Progenitor cell of endocrine pancreas (in vitro differentiated cells): Measurements from ENCODE around the gene GPR83. TPM values are rescaled to one million over a fixed set of nuclear protein-coding genes. Genes with fewer than 3 reads are reported as not detected.

ENCODE experiments used
- DNase-seq: peaks from one replicate; pipeline ENCODE4 v3.0.0; 2021; ENCODE audit warnings: low spot score; ENCODE audit not compliant: unreplicated experiment
- H3K27ac Mint-ChIP-seq: 2 replicates; pipeline ENCODE4 v1.8.0; 2021; ENCODE audit warnings: mild to moderate bottlenecking, moderate library complexity, mixed read lengths
- H3K27me3 Mint-ChIP-seq: 2 replicates; pipeline ENCODE4 v1.8.0; 2021; ENCODE audit warnings: mixed read lengths
- H3K36me3 Mint-ChIP-seq: 2 replicates; pipeline ENCODE4 v1.8.0; 2022; ENCODE audit warnings: mixed read lengths; ENCODE audit not compliant: insufficient read depth
- H3K4me1 Mint-ChIP-seq: 2 replicates; pipeline ENCODE4 v1.8.0; 2021; ENCODE audit warnings: low read depth, mixed read lengths
- H3K4me3 Mint-ChIP-seq: 2 replicates; pipeline ENCODE4 v1.8.0; 2021; ENCODE audit warnings: low read depth, mild to moderate bottlenecking, moderate library complexity, mixed read lengths
- H3K9me3 Mint-ChIP-seq: 2 replicates; pipeline ENCODE4 v1.8.0; 2021; ENCODE audit warnings: low read depth, mixed read lengths
- CTCF ChIP-seq: fragments of 200-600 bp; sonication (generic); IDR thresholded peaks from one replicate; pipeline ENCODE4 v1.5.0; 2021; ENCODE audit warnings: antibody characterized with exemption, mild to moderate bottlenecking; ENCODE audit not compliant: unreplicated experiment
- long read RNA-seq: library from polyadenylated mRNA; unstranded; transcript quantifications from one replicate; pipeline ENCODE4 v2.0.0, GENCODE V29; 2020
- total RNA-seq: library from RNA; stranded (reverse); gene quantifications from 2 replicates; pipeline ENCODE4 v1.2.1, GENCODE V29; 2021

The GPR83 gene
- 0.31 and 0.62 TPM in 2 replicates for total RNA-seq
- long read RNA-seq = 0 reads

DNA sequence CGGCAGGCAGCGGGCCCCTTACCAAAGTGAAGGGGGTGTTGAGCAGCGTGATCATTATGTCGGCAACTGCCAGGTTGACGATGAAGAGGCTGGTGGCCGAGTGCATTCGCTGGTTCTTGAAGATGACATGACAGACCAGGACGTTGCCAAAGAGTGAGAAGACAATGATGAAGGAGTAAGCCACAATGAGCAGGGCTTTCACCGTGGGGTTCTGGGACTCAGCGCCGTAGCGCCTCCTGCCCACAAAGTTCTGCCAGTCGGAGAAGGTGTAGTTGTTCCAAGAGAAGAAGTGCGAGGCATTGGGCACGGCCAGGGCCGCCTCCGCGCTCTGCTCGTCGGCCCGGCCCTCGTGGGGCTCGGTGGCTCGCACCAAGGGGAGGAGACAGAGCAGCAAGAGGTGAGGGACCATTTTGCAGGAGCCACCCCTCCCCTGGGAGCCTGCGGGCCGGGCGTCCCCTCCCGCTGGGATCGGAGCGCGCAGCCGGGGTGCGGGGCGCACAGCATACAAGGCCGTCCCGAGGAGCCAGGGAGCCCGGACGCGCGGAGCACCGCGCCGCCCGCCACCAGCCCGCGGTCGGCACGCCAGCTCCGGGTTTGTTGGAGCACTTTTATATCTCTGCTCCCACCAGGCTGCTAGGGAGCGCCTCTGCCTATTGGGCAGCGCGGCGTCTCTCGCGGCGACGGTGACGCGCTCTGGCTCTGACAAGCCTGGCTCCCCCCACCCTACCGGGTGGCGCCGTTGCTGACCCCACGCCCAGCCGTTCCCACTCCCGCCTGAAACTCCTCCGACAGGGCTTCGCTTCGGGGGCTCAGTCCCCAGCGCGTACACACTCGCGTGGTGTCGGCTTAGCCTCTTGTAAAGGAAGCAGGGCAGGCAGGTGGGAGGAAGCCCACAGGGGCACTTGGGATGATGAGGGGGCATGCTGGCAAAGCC is at the start of gene GPR83:
Gene GPR83 (minus strand): TSS at position 581 of the 934 bp plus-strand sequence. CDS start 172 bp downstream, at position 409.
- TF ChIP-seq CTCF = no peak
- H3K27ac Mint-ChIP-seq = no peak within 1 kb of the TSS
- H3K36me3 Mint-ChIP-seq = no peaks in the 10 kb centered on the region
- H3K9me3 Mint-ChIP-seq = no peaks in the 10 kb centered on the region
- H3K27me3 Mint-ChIP-seq = peaks cover 55% of the 10 kb centered on the region
- H3K4me1 Mint-ChIP-seq = peaks cover 13% of the 10 kb centered on the region
- peak; percentile 17 for DNase-seq
- H3K4me3 Mint-ChIP-seq = peak within 1 kb of the TSS; percentile 68

DNA sequence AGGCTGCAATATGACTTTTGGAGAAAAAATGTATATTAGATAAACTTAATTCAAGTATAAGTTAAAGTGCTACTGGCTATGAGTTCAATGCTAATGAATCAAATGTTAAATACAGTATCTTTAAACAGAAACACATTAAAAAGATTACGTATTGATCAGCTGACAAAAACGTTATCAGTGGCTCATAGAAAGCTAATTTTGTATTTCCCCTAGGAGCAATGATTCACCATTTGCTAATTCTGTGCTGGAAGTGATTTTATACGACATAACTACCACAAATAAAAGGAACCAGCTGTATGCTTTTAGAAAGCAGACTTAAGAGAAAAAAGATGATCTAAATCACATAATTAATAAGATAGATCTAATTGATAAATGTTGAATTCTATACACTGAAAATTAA is 48.8 kb upstream of the GPR83 start:
- H3K36me3 Mint-ChIP-seq = peaks cover 13% of the 10 kb centered on the region
- H3K4me3 Mint-ChIP-seq = no peak overlapping the region
- peaks cover 9% of the 10 kb centered on the region for H3K4me1 Mint-ChIP-seq
- TF ChIP-seq CTCF = no peak
- H3K9me3 Mint-ChIP-seq = no peaks in the 10 kb centered on the region
- H3K27me3 Mint-ChIP-seq = peaks cover 15% of the 10 kb centered on the region
- H3K27ac Mint-ChIP-seq = no peak overlapping the region
- DNase-seq = no peak

- Mint-ChIP-seq H3K36me3 (peaks cover 13% of the 10 kb centered on the region), H3K27me3 (peaks cover 15% of the 10 kb centered on the region), H3K27ac (no peak overlapping the region), H3K4me1 (peaks cover 9% of the 10 kb centered on the region), H3K9me3 (no peaks in the 10 kb centered on the region), H3K4me3 (no peak overlapping the region)
- TF ChIP-seq CTCF = no peak
- DNase-seq = no peak
Observed at GRCh38 chr11:94449437-94449836, 48.2 kb upstream of the GPR83 start.

- peaks cover 17% of the 10 kb centered on the region for H3K36me3 Mint-ChIP-seq
- no peak overlapping the region for H3K27ac Mint-ChIP-seq
- H3K4me3 Mint-ChIP-seq = no peak overlapping the region
- DNase-seq = no peak
- H3K27me3 Mint-ChIP-seq = peaks cover 15% of the 10 kb centered on the region
- no peaks in the 10 kb centered on the region for H3K9me3 Mint-ChIP-seq
- no peak for TF ChIP-seq CTCF
- peaks cover 9% of the 10 kb centered on the region for H3K4me1 Mint-ChIP-seq
Observed at GRCh38 chr11:94449029-94449428, 47.8 kb upstream of the GPR83 start.

DNA sequence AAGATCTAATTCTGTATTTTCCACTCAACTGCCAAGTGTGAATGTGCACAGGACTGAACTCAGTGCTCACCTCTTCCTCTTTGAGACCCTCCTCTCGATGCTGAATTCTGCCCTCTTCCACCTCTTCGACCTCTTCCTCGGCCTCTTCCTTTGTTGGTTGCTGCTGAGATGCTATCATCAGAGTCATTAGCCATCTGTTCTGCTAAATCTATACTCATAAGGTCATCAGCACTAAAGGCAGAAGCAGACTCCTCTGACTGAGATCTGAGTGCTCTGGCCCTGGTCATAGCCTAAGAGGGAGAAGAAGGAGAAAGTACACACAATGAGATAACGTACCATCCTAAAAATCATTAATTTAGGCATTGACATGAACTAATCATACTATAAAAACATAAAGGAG is 45.9 kb upstream of the GPR83 start:
- Mint-ChIP-seq H3K4me1 (peaks cover 9% of the 10 kb centered on the region), H3K27me3 (peaks cover 9% of the 10 kb centered on the region), H3K4me3 (no peak overlapping the region), H3K9me3 (no peaks in the 10 kb centered on the region), H3K27ac (peak overlapping the region; percentile 35), H3K36me3 (peaks cover 14% of the 10 kb centered on the region)
- DNase-seq = no peak
- no peak for TF ChIP-seq CTCF
